HCT116 (cell line): ENCODE data around the gene SNTB2. TPM values are rescaled to one million over a fixed set of nuclear protein-coding genes. Genes with fewer than 3 reads are reported as not detected.

Source experiments
- ATAC-seq: fragments of 200-7000 bp; cut with Tn5 transposase; 2 replicates; pipeline ENCODE4 v1.9.1; 2020; ENCODE audit warnings: mild to moderate bottlenecking, moderate library complexity
- BruUV-seq: library from RNA; stranded (reverse); fragments of 400-500 nt; replicated peaks from 2 replicates; lab custom pipeline; 2021; lab: Mats Ljungman, UMichigan
- CTCF ChIA-PET: fragments of 300-600 bp; sonication (Branson Sonifier 250); formaldehyde crosslinking; loops from one replicate; lab custom pipeline; 2021; ENCODE audit warnings: antibody characterized with exemption; lab: Charles Lee
- POLR2A ChIA-PET: fragments of 300-600, 350-600 bp; sonication (Branson Sonifier 250); formaldehyde crosslinking; loops from one replicate; lab custom pipeline; 2021; ENCODE audit warnings: antibody characterized with exemption; lab: Charles Lee
- RAD21 ChIA-PET, 2 experiments: fragments of 300-600 bp; sonication (Branson Sonifier 250); formaldehyde crosslinking; loops; one replicate each; lab custom pipeline; 2023; ENCODE audit warnings: low total read pairs in 2 of 2; ENCODE audit not compliant: uncharacterized antibody in 2 of 2, unreplicated experiment in 2 of 2, low non-redundant PET in 1 of 2; lab: Charles Lee
- DNase-seq: peaks from one replicate; pipeline ENCODE4 v3.0.0-alpha.2; 2010; ENCODE audit warnings: low read depth, low spot score
- H2AFZ ChIP-seq: fragments of 200-600 bp; shearing (Covaris generic), sonication (generic); 2 replicates; pipeline ENCODE4 v1.6.1; 2017; ENCODE audit warnings: low read depth, mixed run types, mixed read lengths, antibody characterized with exemption, low read length; ENCODE audit not compliant: poor library complexity, severe bottlenecking
- H3K27ac ChIP-seq: 2 replicates; pipeline ENCODE4 v1.5.1; 2012; ENCODE audit warnings: low read depth, low read length
- H3K27me3 ChIP-seq: fragments of 200-600 bp; sonication (generic); 2 replicates; pipeline ENCODE4 v1.6.1; 2016; ENCODE audit warnings: mixed run types, low read length, mixed read lengths; ENCODE audit not compliant: insufficient read depth
- H3K36me3 ChIP-seq, 2 experiments: fragments of 200-500 bp in 1 of 2; fragments of 200-600 bp in 1 of 2; sonication (Bioruptor generic) in 1 of 2; sonication (generic) in 1 of 2; 2 replicates each; pipeline versions ENCODE4 v1.5.1 to v1.6.1; 2014 to 2016; ENCODE audit warnings: low read length in 2 of 2, inconsistent platforms in 1 of 2, mixed read lengths in 1 of 2, mixed run types in 1 of 2; ENCODE audit not compliant: insufficient read depth in 2 of 2, control insufficient read depth in 1 of 2
- H3K4me1 ChIP-seq, 2 experiments: fragments of 200-600 bp in 1 of 2; sonication (generic) in 1 of 2; 2 replicates each; pipeline versions ENCODE4 v1.5.1 to v1.6.1; 2012 to 2017; ENCODE audit warnings: low read length in 2 of 2, inconsistent platforms in 1 of 2, mild to moderate bottlenecking in 1 of 2, mixed read lengths in 1 of 2, mixed run types in 1 of 2, moderate library complexity in 1 of 2; ENCODE audit not compliant: insufficient read depth in 2 of 2, control insufficient read depth in 1 of 2
- H3K4me2 ChIP-seq: fragments of 200-600 bp; sonication (generic); 2 replicates; pipeline ENCODE4 v1.6.1; 2017; ENCODE audit warnings: mixed run types, low read length, mixed read lengths
- H3K4me3 ChIP-seq, 2 experiments: fragments of 200-600 bp in 1 of 2; sonication (generic) in 1 of 2; replicated peaks in 1 of 2; 2 replicates each; pipeline ENCODE4 v1.5.1; 2011 to 2016; ENCODE audit warnings: low read length in 2 of 2, control low read depth in 1 of 2, low read depth in 1 of 2, mild to moderate bottlenecking in 1 of 2, mixed read lengths in 1 of 2, mixed run types in 1 of 2
- H3K79me2 ChIP-seq: fragments of 200-600 bp; sonication (generic); 2 replicates; pipeline ENCODE4 v1.6.1; 2017; ENCODE audit warnings: mild to moderate bottlenecking, mixed run types, low read length, moderate library complexity, mixed read lengths; ENCODE audit not compliant: insufficient read depth
- H3K9ac ChIP-seq: fragments of 200-600 bp; sonication (generic); 2 replicates; pipeline ENCODE4 v1.6.1; 2016; ENCODE audit warnings: low read length, mixed read lengths
- H3K9me2 ChIP-seq: fragments of 200-600 bp; sonication (generic), shearing (Covaris generic); 2 replicates; pipeline ENCODE4 v1.6.1; 2017; ENCODE audit warnings: mixed run types, mild to moderate bottlenecking, moderate library complexity; ENCODE audit not compliant: insufficient read depth
- H3K9me3 ChIP-seq, 2 experiments: fragments of 200-500 bp in 1 of 2; fragments of 200-600 bp in 1 of 2; sonication (Bioruptor generic) in 1 of 2; sonication (generic) in 1 of 2; 2 replicates each; pipeline ENCODE4 v1.6.1; 2014 to 2017; ENCODE audit warnings: low read length in 2 of 2, mixed read lengths in 2 of 2, inconsistent platforms in 1 of 2, low read depth in 1 of 2, mild to moderate bottlenecking in 1 of 2, mixed run types in 1 of 2, moderate library complexity in 1 of 2; ENCODE audit not compliant: control insufficient read depth in 1 of 2, insufficient read depth in 1 of 2
- H4K20me1 ChIP-seq: fragments of 200-600 bp; sonication (generic), shearing (Covaris generic); 2 replicates; pipeline ENCODE4 v1.6.1; 2017; ENCODE audit warnings: mixed run types, mild to moderate bottlenecking, moderate library complexity; ENCODE audit not compliant: insufficient read depth
- FOSL1 ChIP-seq: IDR thresholded peaks from 2 replicates; pipeline ENCODE4 v1.6.1; 2012; ENCODE audit warnings: low read depth
- POLR2A ChIP-seq: IDR thresholded peaks from 2 replicates; pipeline ENCODE4 v1.7.0; 2011; ENCODE audit warnings: borderline replicate concordance; ENCODE audit not compliant: insufficient read depth, insufficient read length; ENCODE audit errors: extremely low read depth
- SP1 ChIP-seq: IDR thresholded peaks from 2 replicates; pipeline ENCODE4 v1.6.1; 2012; ENCODE audit warnings: low read depth
- TCF7L2 ChIP-seq: IDR thresholded peaks from 2 replicates; pipeline ENCODE4 v1.7.0; 2011; ENCODE audit warnings: borderline replicate concordance, inconsistent platforms; ENCODE audit not compliant: insufficient read depth, insufficient read length; ENCODE audit errors: extremely low read depth
- YY1 ChIP-seq: IDR thresholded peaks from 2 replicates; pipeline ENCODE4 v1.6.1; 2011; ENCODE audit warnings: low read length, low read depth, moderate library complexity, mild to moderate bottlenecking; ENCODE audit not compliant: insufficient replicate concordance; ENCODE audit errors: extremely low read depth
- intact Hi-C: fragments of 100-400 bp; cut with micrococcal nuclease; formaldehyde crosslinking; loops from 2 replicates; pipeline ENCODE4 v1.10.0; 2022
- total RNA-seq: library from RNA; stranded (reverse); gene quantifications from one replicate; pipeline ENCODE4 v1.2.1, GENCODE V29; 2021; ENCODE audit not compliant: unreplicated experiment
- TF ChIP-seq, protein P1 (sequence below): IDR thresholded peaks from 2 replicates; pipeline ENCODE4 v1.6.1; 2011; ENCODE audit warnings: mild to moderate bottlenecking, low read length, moderate library complexity; ENCODE audit not compliant: insufficient replicate concordance; ENCODE audit errors: extremely low read depth
- TF ChIP-seq, protein P2 (sequence below), 3 experiments: fragments of 200-600 bp in 1 of 3; sonication (generic) in 1 of 3; IDR thresholded peaks in 2 of 3; conservative IDR thresholded peaks in 1 of 3; 2 replicates each; pipeline ENCODE4 v1.5.1; 2012 to 2017; ENCODE audit warnings: low read depth in 2 of 3, low read length in 2 of 3, antibody characterized with exemption in 1 of 3, borderline replicate concordance in 1 of 3, control low read depth in 1 of 3, mild to moderate bottlenecking in 1 of 3, mixed read lengths in 1 of 3, mixed run types in 1 of 3, moderate library complexity in 1 of 3; ENCODE audit not compliant: insufficient read depth in 1 of 3

SNTB2 gene
- total RNA-seq, 1 experiment from 2014 or later, result 38.1 TPM

GRCh38 chr16:69298261-69298660 is 111.3 kb downstream of the SNTB2 start:
- POLR2A ChIA-PET, result no interaction called here
- no peak overlapping the region for H3K27ac ChIP-seq

More at GRCh38 chr16:69298261-69298660, 111.3 kb downstream of the SNTB2 start:
- no peaks in the 10 kb centered on the region for H3K4me1 ChIP-seq
- no peaks in the 10 kb centered on the region for H3K79me2 ChIP-seq
- no peak for DNase-seq
- RAD21 ChIA-PET, result no interaction called here
- H3K36me3 ChIP-seq, result peaks cover 0 to 13% of the 10 kb centered on the region in 2 experiments; a peak in 2 of 4 replicates
- no peak overlapping the region for H3K9ac ChIP-seq
- H3K27me3 ChIP-seq, result no peaks in the 10 kb centered on the region
- no peaks in the 10 kb centered on the region for H4K20me1 ChIP-seq
- H3K9me3 ChIP-seq, result no peaks in the 10 kb centered on the region
- BruUV-seq, result no TSS peak
- H2AFZ ChIP-seq, result no peak overlapping the region
- H3K4me2 ChIP-seq, result no peak overlapping the region
- no peaks in the 10 kb centered on the region for H3K9me2 ChIP-seq
- no peak for ATAC-seq
- CTCF ChIA-PET, result no interaction called here
- H3K4me3 ChIP-seq, result no peak overlapping the region
- intact Hi-C loops, result no loop called here
- TF ChIP-seq, protein P1, sequence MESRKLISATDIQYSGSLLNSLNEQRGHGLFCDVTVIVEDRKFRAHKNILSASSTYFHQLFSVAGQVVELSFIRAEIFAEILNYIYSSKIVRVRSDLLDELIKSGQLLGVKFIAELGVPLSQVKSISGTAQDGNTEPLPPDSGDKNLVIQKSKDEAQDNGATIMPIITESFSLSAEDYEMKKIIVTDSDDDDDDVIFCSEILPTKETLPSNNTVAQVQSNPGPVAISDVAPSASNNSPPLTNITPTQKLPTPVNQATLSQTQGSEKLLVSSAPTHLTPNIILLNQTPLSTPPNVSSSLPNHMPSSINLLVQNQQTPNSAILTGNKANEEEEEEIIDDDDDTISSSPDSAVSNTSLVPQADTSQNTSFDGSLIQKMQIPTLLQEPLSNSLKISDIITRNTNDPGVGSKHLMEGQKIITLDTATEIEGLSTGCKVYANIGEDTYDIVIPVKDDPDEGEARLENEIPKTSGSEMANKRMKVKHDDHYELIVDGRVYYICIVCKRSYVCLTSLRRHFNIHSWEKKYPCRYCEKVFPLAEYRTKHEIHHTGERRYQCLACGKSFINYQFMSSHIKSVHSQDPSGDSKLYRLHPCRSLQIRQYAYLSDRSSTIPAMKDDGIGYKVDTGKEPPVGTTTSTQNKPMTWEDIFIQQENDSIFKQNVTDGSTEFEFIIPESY, result no peak
- TF ChIP-seq TCF7L2 (no peak), YY1 (no peak), FOSL1 (no peak), POLR2A (no peak), SP1 (no peak)
- TF ChIP-seq, protein P2, sequence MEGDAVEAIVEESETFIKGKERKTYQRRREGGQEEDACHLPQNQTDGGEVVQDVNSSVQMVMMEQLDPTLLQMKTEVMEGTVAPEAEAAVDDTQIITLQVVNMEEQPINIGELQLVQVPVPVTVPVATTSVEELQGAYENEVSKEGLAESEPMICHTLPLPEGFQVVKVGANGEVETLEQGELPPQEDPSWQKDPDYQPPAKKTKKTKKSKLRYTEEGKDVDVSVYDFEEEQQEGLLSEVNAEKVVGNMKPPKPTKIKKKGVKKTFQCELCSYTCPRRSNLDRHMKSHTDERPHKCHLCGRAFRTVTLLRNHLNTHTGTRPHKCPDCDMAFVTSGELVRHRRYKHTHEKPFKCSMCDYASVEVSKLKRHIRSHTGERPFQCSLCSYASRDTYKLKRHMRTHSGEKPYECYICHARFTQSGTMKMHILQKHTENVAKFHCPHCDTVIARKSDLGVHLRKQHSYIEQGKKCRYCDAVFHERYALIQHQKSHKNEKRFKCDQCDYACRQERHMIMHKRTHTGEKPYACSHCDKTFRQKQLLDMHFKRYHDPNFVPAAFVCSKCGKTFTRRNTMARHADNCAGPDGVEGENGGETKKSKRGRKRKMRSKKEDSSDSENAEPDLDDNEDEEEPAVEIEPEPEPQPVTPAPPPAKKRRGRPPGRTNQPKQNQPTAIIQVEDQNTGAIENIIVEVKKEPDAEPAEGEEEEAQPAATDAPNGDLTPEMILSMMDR (IDR thresholded peaks at IDR 0.05 in 2 of 3, conservative IDR thresholded peaks at IDR 0.05 in 1 of 3; ENCODE audit: borderline replicate concordance in 1 of 3, insufficient read depth in 1 of 3, low read depth in 2 of 3, low read length in 2 of 3), result no peak
- TF ChIP-seq, all 23 proteins: peak for 0
